Heart left ventricle (tissue), 13 donors: ENCODE measurements around the gene ETF1.

Experiments used
- CTCF ChIP-seq, 12 donors: fragments of 200-600 bp; sonication (generic) in 4 of 12; IDR thresholded peaks; one replicate each; pipeline versions ENCODE4 v1.5.0 to v1.8.0; 2018 to 2022; ENCODE audit warnings: antibody characterized with exemption in 12 of 12, mild to moderate bottlenecking in 5 of 12
- POLR2A ChIP-seq, 2 donors: fragments of 450-650 bp; IDR thresholded peaks; one replicate each; pipeline ENCODE4 v1.6.1; 2017; ENCODE audit warnings: antibody characterized with exemption in 2 of 2, mild to moderate bottlenecking in 2 of 2, moderate library complexity in 2 of 2
- donor health status: ischemic (EF 13 %, LVEDD 7.1; RV severe dilation, severe dysfunction).
- donor health status: DM: no; HTN: yes; CAD: no.
- donor health status: DM: no; HTN: no; CAD: no.
- donor health status: ischemic (EF 25% LVEDD 6.9; RV normal size, moderate dysfunction).
- donor health status: ischemic (EF 25% LVEDD 5.7; RV mildly dilated, moderate dysfunction).
- donor health status: ischemic (EF 35%, LVEDD 5.7; RV mildly dilated, moderate dysfunction).
- donor health status: nonischemic (EF 11% LVEDD 7.7; RV severe dilation, severe dysfunction).
- donor health status: DM: yes; HTN: yes; CAD: no.
- donor health status: PGD.
- donor health status: ischemic (EF 29% LVEDD 5.4; RV normal size, mild dysfunction).
- donor health status: nonischemic (EF 23%, LVEDD 6.1; RV moderate dilation, normal function).

- TF ChIP-seq CTCF (IDR thresholded peaks at IDR 0.05), result no peak
- no peak for TF ChIP-seq POLR2A (IDR thresholded peaks at IDR 0.05)
Observed at GRCh38 chr5:138536215-138536614, 6.8 kb downstream of the ETF1 start.
